ENCODE results near the gene PREB. TPM values are rescaled to one million over a fixed set of nuclear protein-coding genes. Genes with fewer than 3 reads are reported as not detected.

The PREB gene
- total and polyA plus RNA-seq, 2 of the 13 experiments (the other 11 are each of a cell fraction or from before 2014, with no cell fraction given) = 112 to 192 TPM

DNA sequence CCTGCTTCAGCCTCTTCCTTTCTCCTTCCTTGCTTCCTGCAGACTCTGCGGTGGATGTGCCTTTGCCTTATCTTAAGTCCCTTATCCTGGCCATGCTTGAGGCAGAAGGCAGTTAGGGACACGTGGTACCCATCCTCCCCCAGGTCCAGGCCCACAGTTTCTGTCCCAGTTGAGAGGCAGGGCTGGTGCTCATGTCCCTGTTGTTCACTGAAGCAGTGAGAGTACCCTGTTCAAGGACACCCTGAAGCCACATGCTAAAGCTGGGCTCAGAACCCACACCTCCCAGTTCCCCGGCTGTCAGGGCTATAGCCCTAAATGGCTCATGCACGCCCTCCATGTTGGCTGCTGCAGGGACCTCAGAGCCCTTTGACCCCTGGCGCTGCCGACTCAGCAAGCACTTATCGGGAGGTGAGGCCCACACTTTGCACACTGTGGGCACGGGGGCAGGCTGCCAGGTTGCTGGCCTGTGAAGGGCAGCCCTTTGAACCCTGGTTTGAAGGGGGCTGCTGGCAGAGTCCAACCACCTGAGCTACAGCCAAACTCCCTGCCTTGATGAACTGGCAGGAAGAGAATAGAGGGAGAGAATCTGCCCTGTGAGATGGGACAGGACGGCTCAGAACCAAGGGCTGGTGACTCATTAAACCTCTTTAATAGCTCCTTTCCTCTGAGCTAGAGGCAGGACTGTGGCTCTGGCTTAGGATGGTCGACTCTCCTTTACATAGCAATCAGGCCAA, 41.6 kb downstream of the PREB start (continued):
- TF ChIP-seq, protein P1, sequence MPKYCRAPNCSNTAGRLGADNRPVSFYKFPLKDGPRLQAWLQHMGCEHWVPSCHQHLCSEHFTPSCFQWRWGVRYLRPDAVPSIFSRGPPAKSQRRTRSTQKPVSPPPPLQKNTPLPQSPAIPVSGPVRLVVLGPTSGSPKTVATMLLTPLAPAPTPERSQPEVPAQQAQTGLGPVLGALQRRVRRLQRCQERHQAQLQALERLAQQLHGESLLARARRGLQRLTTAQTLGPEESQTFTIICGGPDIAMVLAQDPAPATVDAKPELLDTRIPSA (CRISPR knock-in tag; IDR thresholded peaks at IDR 0.05; ENCODE audit: borderline replicate concordance) = peak; percentile 11; the same call in 1 of the 2 replicates
- peak; percentile 72; the same call in 1 of the 2 replicates for TF ChIP-seq ZNF44 (CRISPR knock-in tag; IDR thresholded peaks at IDR 0.05)
- TF ChIP-seq, protein P2, sequence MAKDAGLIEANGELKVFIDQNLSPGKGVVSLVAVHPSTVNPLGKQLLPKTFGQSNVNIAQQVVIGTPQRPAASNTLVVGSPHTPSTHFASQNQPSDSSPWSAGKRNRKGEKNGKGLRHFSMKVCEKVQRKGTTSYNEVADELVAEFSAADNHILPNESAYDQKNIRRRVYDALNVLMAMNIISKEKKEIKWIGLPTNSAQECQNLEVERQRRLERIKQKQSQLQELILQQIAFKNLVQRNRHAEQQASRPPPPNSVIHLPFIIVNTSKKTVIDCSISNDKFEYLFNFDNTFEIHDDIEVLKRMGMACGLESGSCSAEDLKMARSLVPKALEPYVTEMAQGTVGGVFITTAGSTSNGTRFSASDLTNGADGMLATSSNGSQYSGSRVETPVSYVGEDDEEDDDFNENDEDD (CRISPR knock-in tag; IDR thresholded peaks at IDR 0.05; ENCODE audit: borderline replicate concordance) = peak; percentile 46; the same call in 1 of the 2 replicates
- TF ChIP-seq ZNF746 (CRISPR knock-in tag; IDR thresholded peaks at IDR 0.05) = peak; percentile 56; the same call in 1 of the 2 replicates
- TF ChIP-seq CHD2 (IDR thresholded peaks at IDR 0.05; ENCODE audit: low read depth, low read length) = no peak
- no peak for TF ChIP-seq ZNF598 (CRISPR knock-in tag; IDR thresholded peaks at IDR 0.05; ENCODE audit: borderline replicate concordance)
- TF ChIP-seq, protein P3, sequence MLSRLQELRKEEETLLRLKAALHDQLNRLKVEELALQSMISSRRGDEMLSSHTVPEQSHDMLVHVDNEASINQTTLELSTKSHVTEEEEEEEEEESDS (CRISPR knock-in tag; IDR thresholded peaks at IDR 0.05; ENCODE audit: borderline replicate concordance) = peak; percentile 79; the same call in 1 of the 2 replicates
- peak; percentile 85; the same call in 1 of the 2 replicates for TF ChIP-seq ZKSCAN5 (CRISPR knock-in tag; IDR thresholded peaks at IDR 0.05)
- TF ChIP-seq, protein P4, sequence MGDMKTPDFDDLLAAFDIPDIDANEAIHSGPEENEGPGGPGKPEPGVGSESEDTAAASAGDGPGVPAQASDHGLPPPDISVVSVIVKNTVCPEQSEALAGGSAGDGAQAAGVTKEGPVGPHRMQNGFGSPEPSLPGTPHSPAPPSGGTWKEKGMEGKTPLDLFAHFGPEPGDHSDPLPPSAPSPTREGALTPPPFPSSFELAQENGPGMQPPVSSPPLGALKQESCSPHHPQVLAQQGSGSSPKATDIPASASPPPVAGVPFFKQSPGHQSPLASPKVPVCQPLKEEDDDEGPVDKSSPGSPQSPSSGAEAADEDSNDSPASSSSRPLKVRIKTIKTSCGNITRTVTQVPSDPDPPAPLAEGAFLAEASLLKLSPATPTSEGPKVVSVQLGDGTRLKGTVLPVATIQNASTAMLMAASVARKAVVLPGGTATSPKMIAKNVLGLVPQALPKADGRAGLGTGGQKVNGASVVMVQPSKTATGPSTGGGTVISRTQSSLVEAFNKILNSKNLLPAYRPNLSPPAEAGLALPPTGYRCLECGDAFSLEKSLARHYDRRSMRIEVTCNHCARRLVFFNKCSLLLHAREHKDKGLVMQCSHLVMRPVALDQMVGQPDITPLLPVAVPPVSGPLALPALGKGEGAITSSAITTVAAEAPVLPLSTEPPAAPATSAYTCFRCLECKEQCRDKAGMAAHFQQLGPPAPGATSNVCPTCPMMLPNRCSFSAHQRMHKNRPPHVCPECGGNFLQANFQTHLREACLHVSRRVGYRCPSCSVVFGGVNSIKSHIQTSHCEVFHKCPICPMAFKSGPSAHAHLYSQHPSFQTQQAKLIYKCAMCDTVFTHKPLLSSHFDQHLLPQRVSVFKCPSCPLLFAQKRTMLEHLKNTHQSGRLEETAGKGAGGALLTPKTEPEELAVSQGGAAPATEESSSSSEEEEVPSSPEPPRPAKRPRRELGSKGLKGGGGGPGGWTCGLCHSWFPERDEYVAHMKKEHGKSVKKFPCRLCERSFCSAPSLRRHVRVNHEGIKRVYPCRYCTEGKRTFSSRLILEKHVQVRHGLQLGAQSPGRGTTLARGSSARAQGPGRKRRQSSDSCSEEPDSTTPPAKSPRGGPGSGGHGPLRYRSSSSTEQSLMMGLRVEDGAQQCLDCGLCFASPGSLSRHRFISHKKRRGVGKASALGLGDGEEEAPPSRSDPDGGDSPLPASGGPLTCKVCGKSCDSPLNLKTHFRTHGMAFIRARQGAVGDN (CRISPR knock-in tag; IDR thresholded peaks at IDR 0.05) = peak; percentile 99
- peak; percentile 72; the same call in 1 of the 2 replicates for TF ChIP-seq GATA4 (IDR thresholded peaks at IDR 0.05; ENCODE audit: borderline replicate concordance, low read depth)
- no peak for TF ChIP-seq CCAR2 (optimal IDR thresholded peaks at IDR 0.05; ENCODE audit: low read depth, low read length)
- TF ChIP-seq, protein P5, sequence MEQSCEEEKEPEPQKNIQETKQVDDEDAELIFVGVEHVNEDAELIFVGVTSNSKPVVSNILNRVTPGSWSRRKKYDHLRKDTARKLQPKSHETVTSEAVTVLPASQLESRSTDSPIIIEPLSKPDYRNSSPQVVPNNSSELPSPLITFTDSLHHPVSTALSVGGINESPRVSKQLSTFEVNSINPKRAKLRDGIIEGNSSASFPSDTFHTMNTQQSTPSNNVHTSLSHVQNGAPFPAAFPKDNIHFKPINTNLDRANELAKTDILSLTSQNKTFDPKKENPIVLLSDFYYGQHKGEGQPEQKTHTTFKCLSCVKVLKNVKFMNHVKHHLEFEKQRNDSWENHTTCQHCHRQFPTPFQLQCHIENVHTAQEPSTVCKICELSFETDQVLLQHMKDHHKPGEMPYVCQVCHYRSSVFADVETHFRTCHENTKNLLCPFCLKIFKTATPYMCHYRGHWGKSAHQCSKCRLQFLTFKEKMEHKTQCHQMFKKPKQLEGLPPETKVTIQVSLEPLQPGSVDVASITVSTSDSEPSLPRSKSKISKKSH (CRISPR knock-in tag; IDR thresholded peaks at IDR 0.05; ENCODE audit: borderline replicate concordance) = peak; percentile 69; the same call in 1 of the 2 replicates
- no peak; the same call in 1 of the 2 replicates for TF ChIP-seq KLF6 (CRISPR knock-in tag; IDR thresholded peaks at IDR 0.05)
- TF ChIP-seq, protein P6, sequence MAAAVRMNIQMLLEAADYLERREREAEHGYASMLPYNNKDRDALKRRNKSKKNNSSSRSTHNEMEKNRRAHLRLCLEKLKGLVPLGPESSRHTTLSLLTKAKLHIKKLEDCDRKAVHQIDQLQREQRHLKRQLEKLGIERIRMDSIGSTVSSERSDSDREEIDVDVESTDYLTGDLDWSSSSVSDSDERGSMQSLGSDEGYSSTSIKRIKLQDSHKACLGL (CRISPR knock-in tag; IDR thresholded peaks at IDR 0.05) = peak; percentile 75
- TF ChIP-seq, protein P7, sequence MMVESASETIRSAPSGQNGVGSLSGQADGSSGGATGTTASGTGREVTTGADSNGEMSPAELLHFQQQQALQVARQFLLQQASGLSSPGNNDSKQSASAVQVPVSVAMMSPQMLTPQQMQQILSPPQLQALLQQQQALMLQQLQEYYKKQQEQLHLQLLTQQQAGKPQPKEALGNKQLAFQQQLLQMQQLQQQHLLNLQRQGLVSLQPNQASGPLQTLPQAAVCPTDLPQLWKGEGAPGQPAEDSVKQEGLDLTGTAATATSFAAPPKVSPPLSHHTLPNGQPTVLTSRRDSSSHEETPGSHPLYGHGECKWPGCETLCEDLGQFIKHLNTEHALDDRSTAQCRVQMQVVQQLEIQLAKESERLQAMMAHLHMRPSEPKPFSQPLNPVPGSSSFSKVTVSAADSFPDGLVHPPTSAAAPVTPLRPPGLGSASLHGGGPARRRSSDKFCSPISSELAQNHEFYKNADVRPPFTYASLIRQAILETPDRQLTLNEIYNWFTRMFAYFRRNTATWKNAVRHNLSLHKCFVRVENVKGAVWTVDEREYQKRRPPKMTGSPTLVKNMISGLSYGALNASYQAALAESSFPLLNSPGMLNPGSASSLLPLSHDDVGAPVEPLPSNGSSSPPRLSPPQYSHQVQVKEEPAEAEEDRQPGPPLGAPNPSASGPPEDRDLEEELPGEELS (CRISPR knock-in tag; IDR thresholded peaks at IDR 0.05) = peak; percentile 87
- no peak for TF ChIP-seq ZBTB1 (CRISPR knock-in tag; IDR thresholded peaks at IDR 0.05; ENCODE audit: borderline replicate concordance)
- peak; percentile 61; the same call in 1 of the 2 replicates for TF ChIP-seq MED13 (CRISPR knock-in tag; IDR thresholded peaks at IDR 0.05)
- peak; percentile 91 for TF ChIP-seq DMAP1 (CRISPR knock-in tag; IDR thresholded peaks at IDR 0.05)

All from HepG2 (cell line).